SK-N-MC (cell line): ENCODE results near the gene MPHOSPH9.
"Not testable (repeated sequence)": the region's sequence is repeated elsewhere in the genome, so short reads cannot be mapped to it uniquely, and the experiment has no call there.

Source experiments
- DNase-seq: peaks from one replicate; pipeline ENCODE4 v3.0.0-alpha.2; 2011; ENCODE audit warnings: low read depth, low spot score
- H3K27ac ChIP-seq: fragments of 200-600 bp; sonication (generic); 2 replicates; pipeline ENCODE4 v1.5.1; 2016; ENCODE audit warnings: mixed run types
- H3K36me3 ChIP-seq: fragments of 200-600 bp; sonication (generic); 2 replicates; pipeline ENCODE4 v1.6.1; 2017; ENCODE audit warnings: antibody characterized with exemption, low read length, mixed read lengths; ENCODE audit not compliant: insufficient read depth
- H3K4me3 ChIP-seq: fragments of 200-600 bp; sonication (generic); 2 replicates; pipeline ENCODE4 v1.5.1; 2016
- H3K9ac ChIP-seq: fragments of 200-600 bp; sonication (generic); 2 replicates; pipeline ENCODE4 v1.8.0; 2017; ENCODE audit warnings: mixed run types, mixed read lengths; ENCODE audit not compliant: insufficient read length
- H3K9me3 ChIP-seq: fragments of 200-600 bp; sonication (generic); 2 replicates; pipeline ENCODE4 v1.6.1; 2017; ENCODE audit warnings: low read depth, mild to moderate bottlenecking, antibody characterized with exemption, low read length, moderate library complexity, mixed read lengths
- EZH2 ChIP-seq: fragments of 200-600 bp; sonication (generic); IDR thresholded peaks from one replicate; pipeline ENCODE4 v1.6.1; 2017; ENCODE audit warnings: antibody characterized with exemption
- FOXP2 ChIP-seq: optimal IDR thresholded peaks from 2 replicates; pipeline ENCODE3; 2011; ENCODE audit warnings: mild to moderate bottlenecking, moderate library complexity; ENCODE audit not compliant: insufficient read depth; ENCODE audit errors: extremely low read length, control extremely low read depth
- POLR2AphosphoS5 ChIP-seq: IDR thresholded peaks from 2 replicates; pipeline ENCODE4 v1.6.1; 2012; ENCODE audit warnings: mild to moderate bottlenecking, low read depth, low read length, borderline replicate concordance

The MPHOSPH9 gene

GRCh38 chr12:123237646-123238329 lies 4.8 kb upstream of the MPHOSPH9 start:
- peaks cover 6% of the 10 kb centered on the region; the same call in 1 of the 2 replicates for H3K36me3 ChIP-seq
- no peak overlapping the region for H3K4me3 ChIP-seq
- no peaks in the 10 kb centered on the region for H3K9me3 ChIP-seq
- no peak for DNase-seq
- peak overlapping the region; percentile 59 for H3K27ac ChIP-seq
- TF ChIP-seq FOXP2 (no peak), EZH2 (no peak)
- H3K9ac ChIP-seq, result no peak overlapping the region

DNA sequence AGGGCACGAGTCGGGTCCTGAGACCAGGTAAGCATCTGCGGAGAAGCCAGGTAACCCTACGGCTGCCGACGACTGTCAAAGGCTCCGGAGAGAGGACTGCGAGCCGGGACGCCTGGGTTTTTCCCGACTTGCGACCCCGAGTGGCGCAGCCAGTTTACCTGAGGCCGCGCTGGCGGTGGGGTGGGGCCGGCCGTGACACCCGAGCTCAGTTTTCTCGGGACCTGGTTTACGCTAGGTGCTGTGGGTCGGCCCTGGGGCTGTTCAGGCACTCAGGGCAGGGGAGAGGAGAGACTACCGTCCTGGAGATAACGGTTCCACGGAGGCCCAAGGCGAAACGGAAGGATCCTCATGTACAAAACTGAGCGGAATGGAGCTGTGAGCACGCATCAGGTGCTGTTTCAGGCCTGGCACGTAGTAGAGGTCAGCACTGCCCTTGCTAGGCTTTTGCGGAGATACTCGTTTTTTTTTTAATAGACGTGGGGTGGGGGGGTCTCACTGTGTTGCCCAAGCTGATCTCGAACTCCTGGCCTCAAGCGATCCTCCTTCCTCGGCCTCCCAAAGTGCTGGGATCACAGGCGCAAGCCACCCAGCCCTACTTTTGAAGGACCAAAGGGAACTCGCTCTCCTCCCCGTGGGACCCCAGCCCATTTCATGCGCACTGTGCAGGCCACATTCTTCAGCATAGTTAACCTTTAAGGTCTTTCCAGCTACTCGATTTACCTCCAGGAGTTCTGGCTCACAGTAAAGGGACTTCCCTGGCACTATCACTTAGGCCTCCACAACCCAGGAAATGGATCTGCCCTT lies 766 bp upstream of the MPHOSPH9 start:
- no peak for DNase-seq
- Histone ChIP-seq H3K36me3 (peaks cover 11% of the 10 kb centered on the region), H3K4me3 (peak overlapping the region; percentile 93), H3K27ac (peak overlapping the region; percentile 45), H3K9me3 (no peaks in the 10 kb centered on the region), H3K9ac (peak overlapping the region; percentile 94)
- no peak for TF ChIP-seq EZH2

DNA sequence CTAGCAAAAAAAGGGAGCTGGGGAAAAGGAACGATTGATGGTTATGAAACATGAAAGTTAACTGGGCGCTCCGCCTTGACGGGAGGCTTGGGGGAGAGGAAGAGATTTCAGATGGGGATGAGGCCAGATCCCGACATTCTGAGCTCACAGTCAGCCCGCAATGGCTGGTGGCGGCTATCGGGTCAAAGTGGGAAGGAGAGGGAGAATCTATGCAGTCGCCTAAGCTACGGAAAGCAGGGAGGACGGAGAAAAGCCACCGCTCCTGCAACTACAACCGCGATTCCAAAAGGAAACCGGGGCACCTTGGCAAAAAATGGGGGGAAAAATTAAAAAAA lies 502 bp downstream of the MPHOSPH9 start:
- no peaks in the 10 kb centered on the region for H3K9me3 ChIP-seq
- H3K9ac ChIP-seq, result peak overlapping the region; percentile 92
- no peak for TF ChIP-seq EZH2
- no peak for TF ChIP-seq POLR2AphosphoS5
- no peak for TF ChIP-seq FOXP2
- DNase-seq, result no peak
- peaks cover 17% of the 10 kb centered on the region for H3K36me3 ChIP-seq
- H3K27ac ChIP-seq, result peak overlapping the region; percentile 87; the same call in 1 of the 2 replicates
- H3K4me3 ChIP-seq, result peak overlapping the region; percentile 93

- Histone ChIP-seq H3K9ac (peak overlapping the region; percentile 92), H3K4me3 (peak overlapping the region; percentile 93), H3K9me3 (no peaks in the 10 kb centered on the region), H3K27ac (no peak overlapping the region; the same call in 1 of the 2 replicates), H3K36me3 (peaks cover 19% of the 10 kb centered on the region)
- no peak for TF ChIP-seq FOXP2
- no peak for TF ChIP-seq EZH2
- no peak for TF ChIP-seq POLR2AphosphoS5
- no peak for DNase-seq
These were observed 1.0 kb downstream of the MPHOSPH9 start for GRCh38 chr12:123231931-123232330.

DNA sequence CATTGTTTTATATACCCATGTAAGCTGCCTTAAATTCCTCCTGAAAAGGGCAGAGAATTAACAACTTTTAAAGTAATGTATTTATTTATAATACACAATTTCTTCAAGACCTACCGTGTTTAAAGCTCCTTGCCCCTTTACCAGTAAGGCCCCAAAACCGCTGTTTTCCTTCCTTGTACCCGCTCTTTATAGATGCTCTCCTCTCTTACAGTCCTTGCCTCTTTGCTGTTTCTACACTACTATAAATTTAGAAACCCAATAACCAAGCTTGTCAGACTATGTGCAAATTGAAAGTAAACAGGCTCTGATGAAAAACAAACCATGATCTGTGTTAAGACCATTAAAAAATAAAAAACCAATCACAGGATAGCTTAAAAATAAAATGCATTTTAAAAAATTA lies 3.9 kb downstream of the MPHOSPH9 start:
- peak overlapping the region; percentile 31 for H3K4me3 ChIP-seq
- peaks cover 27% of the 10 kb centered on the region for H3K36me3 ChIP-seq
- TF ChIP-seq FOXP2, result no peak
- no peak for TF ChIP-seq POLR2AphosphoS5
- no peak for TF ChIP-seq EZH2
- DNase-seq, result no peak
- peak overlapping the region; percentile 48; the same call in 1 of the 2 replicates for H3K27ac ChIP-seq
- peak overlapping the region; percentile 51 for H3K9ac ChIP-seq
- no peaks in the 10 kb centered on the region for H3K9me3 ChIP-seq

- Histone ChIP-seq H3K36me3 (peaks cover 32% of the 10 kb centered on the region), H3K4me3 (0 out of 2 replicates have a peak overlapping the region, but pooled peaks have one; percentile 1), H3K27ac (peak overlapping the region; percentile 67), H3K9me3 (no peaks in the 10 kb centered on the region), H3K9ac (peak overlapping the region; percentile 51)
- no peak for TF ChIP-seq EZH2
- no peak for TF ChIP-seq FOXP2
- TF ChIP-seq POLR2AphosphoS5, result no peak
- DNase-seq, result no peak
These were observed 5.2 kb downstream of the MPHOSPH9 start for GRCh38 chr12:123227581-123228258.

DNA sequence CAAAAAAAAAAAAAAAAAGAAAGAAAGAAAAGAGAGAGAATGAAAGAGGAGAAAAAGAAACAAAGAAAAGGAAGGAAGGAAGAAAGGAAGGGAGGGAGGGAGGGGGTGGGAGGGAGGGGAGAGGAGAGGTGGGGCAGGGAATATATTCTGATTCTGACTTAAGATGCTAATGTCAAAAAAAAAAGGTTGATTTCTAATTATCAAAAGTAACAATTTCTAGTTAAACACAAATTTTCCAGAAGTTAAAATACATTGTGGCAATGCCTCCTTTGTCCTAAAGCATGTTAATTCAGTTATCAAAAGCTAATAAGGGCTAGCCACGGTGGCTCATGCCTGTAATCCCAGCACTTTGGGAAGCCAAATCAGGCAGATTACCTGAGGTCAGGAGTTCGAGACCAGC lies 7.5 kb downstream of the MPHOSPH9 start:
- H3K36me3 ChIP-seq, result peaks cover 46% of the 10 kb centered on the region
- no peak overlapping the region for H3K27ac ChIP-seq
- H3K9ac ChIP-seq, result no peak overlapping the region
- TF ChIP-seq POLR2AphosphoS5 (no peak), EZH2 (no peak), FOXP2 (no peak)
- H3K4me3 ChIP-seq, result no peak overlapping the region
- H3K9me3 ChIP-seq, result no peaks in the 10 kb centered on the region
- no peak for DNase-seq

GRCh38 chr12:123223241-123223668 lies 9.7 kb downstream of the MPHOSPH9 start:
- H3K9ac ChIP-seq, result no peak overlapping the region
- no peaks in the 10 kb centered on the region for H3K9me3 ChIP-seq
- no peak overlapping the region for H3K27ac ChIP-seq
- TF ChIP-seq POLR2AphosphoS5 (no peak), FOXP2 (no peak), EZH2 (no peak)
- H3K36me3 ChIP-seq, result peaks cover 59% of the 10 kb centered on the region
- DNase-seq, result no peak
- no peak overlapping the region for H3K4me3 ChIP-seq

DNA sequence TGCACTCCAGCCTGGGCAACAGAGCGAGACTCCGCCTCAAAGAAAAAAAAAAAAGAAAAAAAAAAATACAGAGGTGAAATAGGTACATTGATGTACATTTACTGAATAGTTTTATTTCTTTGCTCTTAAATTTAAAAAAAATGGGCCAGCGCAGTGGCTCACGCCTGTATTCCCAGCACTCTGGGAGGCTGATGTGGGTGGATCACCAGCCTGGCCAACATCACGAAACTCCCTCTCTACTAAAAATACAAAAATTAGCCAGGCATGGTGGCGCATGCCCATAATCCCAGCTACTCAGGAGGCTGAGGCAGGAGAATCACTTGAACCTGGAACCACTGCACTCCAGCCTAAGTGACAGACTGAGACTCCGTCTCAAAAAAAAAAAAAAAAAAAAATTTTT lies 25.1 kb downstream of the MPHOSPH9 start:
- H3K36me3 ChIP-seq, result peaks cover 48% of the 10 kb centered on the region
- H3K27ac ChIP-seq, H3K9ac ChIP-seq, H3K9me3 ChIP-seq, H3K4me3 ChIP-seq, DNase-seq: not testable (repeated sequence)

DNA sequence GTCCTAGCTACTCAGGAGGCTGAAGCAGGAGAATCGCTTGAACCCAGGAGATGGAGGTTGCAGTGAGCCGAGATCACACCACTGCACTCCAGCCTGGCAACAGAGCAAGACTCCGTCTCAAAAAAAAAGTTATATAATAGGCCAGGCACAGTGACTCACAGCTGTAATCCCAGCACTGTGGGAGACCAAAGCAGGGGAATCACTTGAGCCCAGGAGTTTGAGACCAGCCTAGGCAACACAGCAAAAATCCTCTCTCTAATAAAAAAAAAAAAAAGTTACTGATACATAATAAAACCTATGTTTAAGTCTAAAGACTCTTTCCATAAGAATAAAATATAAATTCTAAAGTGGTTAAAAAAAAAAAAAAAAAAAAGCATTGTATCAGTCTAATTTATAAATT lies 26.1 kb downstream of the MPHOSPH9 start:
- H3K4me3 ChIP-seq, H3K27ac ChIP-seq, DNase-seq, H3K9ac ChIP-seq, H3K9me3 ChIP-seq: not testable (repeated sequence)
- peaks cover 57% of the 10 kb centered on the region for H3K36me3 ChIP-seq
